Mucosa of gallbladder (tissue), 1 donor: ENCODE measurements around the gene MPST. TPM values are rescaled to one million over a fixed set of nuclear protein-coding genes. Genes with fewer than 3 reads are reported as not detected.

Experiments used
- DNase-seq: peaks from one replicate; pipeline ENCODE4 v3.0.0-alpha.2; 2020; ENCODE audit warnings: low spot score
- total RNA-seq: library from RNA; stranded (reverse); gene quantifications from one replicate; pipeline ENCODE4 v1.2.1, GENCODE V29; 2021
- donor health status: DM: no; HTN: no; CAD: no.

MPST gene
- total RNA-seq, 1 donor from 2014 or later = 129 TPM

DNA sequence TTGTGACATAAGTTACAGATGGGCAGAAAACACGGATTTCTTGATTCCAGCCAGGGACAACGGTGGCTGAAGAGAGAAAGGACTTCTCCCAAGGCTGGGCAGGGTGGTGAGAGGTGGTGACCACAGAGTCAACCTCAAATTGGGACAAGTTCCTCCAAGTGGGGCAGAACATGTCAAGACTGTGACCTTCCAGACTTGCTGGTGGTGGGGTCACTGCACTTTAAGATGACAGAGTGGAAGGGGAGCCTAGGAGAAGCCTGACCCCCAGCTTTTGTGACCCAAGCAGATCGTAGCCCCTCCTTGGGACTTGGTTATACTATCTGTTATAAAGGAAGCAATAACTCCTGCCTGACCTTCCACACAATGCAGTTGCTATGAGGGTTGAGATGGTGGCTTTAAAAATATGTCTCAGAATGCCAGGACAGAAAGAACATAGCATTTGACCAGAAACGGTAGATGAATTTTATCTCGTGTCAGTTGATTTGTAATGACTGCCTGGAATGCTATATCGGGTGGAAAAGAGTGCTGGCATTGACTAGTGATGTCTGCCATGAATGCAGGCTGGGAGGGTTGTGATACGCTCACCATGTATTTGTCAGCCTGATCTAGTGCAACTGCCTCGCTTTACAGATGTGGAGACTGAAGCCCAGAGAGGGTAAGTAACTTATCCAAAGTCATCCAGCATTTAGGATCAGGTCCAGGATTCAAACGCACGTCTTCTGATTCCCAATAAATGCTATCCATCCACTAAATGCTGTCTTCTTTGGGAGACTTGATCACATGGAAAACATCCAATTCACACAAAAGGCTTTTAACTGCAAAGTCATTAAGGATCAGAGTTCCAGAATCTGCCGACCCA, 18.6 kb upstream of the MPST start:
- no peak for DNase-seq

GRCh38 chr22:37001826-37002225, 17.7 kb upstream of the MPST start:
- DNase-seq = no peak

- no peak for DNase-seq
Observed at GRCh38 chr22:37002633-37003032, 16.9 kb upstream of the MPST start.

DNA sequence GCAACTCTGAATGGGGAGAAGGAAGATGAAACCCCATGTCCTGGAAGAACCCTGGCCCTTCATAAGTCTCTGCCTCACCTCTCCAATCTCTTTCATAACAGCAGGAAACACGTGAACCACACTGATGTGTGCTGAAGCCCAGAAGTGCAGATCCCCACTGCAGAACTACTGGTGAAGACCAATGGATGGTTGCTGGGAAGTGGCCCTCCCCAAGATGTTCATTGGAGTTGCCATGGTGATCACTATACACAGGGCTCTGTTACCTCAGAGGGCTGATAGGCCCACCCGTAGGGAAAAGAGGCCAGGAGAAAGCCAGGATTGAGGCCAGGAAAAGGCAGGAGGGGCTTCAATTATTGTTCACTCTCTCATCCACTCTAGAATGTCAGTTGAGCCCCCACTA, 11.9 kb upstream of the MPST start:
- no peak for DNase-seq

DNA sequence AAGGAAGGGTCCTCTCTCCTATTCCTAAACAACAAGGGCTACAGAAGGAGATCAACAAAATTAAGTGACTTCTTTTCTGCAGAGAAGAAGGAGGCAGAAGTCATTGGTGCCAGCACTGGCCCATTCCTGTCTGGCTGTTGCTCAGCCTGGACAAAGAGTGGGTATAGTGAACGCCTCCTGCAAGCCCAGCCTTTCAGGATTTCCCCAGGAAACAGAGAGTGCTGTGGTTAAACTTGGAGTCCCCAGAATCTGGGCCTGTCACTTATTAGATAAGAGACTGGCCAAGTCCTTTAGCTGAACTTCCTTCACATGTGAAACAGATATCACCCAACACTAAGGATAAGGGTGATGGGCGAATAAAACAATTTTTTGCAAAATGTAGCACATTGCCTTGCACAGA, 11.2 kb upstream of the MPST start:
- DNase-seq = no peak

- DNase-seq = no peak
Observed at GRCh38 chr22:37009490-37009889, 10.1 kb upstream of the MPST start.

DNA sequence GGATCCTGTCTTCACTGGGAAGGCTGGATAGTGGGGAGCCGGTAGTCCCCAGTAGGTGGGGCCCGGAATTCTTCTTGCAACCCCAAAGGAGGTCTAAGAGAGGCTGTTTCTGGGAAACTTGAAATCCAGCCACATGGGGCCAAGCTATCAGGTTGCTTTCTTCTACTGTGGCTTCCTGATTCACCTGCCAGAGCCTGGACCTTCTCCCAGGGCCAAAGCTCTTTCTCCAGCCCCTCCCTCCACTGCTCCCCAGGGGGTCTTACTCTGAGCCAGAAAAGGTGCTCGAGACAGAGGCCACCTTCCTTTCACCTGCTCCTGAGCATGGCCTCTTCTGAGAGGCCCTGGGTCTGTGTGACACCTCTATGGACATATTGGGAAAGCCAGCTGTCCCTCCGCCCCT, 9.4 kb upstream of the MPST start:
- no peak for DNase-seq

GRCh38 chr22:37010976-37011375, 8.6 kb upstream of the MPST start:
- peak; percentile 57 for DNase-seq

GRCh38 chr22:37011472-37011871, 8.1 kb upstream of the MPST start:
- DNase-seq = no peak

DNA sequence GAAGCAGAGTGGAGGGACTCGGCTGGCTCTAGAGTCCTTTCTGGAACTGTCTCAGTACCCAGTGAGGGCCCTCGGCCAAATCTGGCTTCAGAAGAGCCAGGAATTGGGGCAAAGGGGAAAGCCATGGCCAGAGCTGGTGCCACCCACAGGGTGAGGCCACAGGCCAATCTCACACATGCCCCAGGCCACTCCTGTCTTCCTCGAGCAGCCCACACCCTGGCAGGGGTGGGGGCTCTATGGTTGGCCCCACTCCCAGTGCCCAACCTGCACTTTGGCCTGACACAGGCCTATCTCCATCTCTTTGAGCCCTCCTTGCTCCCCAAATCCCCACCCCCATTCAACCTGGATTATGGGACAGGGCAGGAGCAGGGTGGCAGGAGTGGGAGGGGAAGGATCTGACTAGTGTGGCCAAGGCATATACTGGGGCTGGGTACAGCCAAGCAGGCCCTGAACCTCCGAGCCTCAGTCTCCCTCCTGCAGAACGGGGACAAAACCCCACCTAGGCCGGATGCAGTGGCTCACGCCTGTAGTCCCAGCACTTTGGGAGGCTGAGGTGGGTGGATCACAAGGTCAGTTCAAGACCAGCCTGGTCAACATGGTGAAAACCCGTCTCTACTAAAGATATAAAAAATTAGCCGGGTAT, 7.2 kb upstream of the MPST start:
- DNase-seq = no peak

- no peak for DNase-seq
Observed at GRCh38 chr22:37012956-37013355, 6.6 kb upstream of the MPST start.

DNA sequence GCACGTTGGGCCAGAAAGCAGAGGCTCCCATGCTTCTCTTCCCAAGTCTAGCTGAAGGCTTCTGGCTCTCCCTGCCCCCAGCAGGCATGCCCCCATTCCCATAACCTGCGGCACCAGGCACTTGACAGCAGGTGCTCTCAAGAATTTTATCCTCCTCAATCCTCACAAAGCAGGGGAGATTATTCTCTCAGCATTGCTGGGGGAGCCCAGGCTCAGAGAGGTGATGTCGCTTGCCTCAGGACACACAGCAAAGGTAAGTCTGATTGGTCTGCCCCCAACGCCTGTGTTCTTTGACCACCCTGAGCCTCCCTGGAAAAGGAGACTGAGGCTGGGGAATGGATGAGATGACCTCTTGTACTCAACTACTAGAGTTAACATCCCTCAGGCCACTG, 5.1 kb upstream of the MPST start:
- DNase-seq = no peak

DNA sequence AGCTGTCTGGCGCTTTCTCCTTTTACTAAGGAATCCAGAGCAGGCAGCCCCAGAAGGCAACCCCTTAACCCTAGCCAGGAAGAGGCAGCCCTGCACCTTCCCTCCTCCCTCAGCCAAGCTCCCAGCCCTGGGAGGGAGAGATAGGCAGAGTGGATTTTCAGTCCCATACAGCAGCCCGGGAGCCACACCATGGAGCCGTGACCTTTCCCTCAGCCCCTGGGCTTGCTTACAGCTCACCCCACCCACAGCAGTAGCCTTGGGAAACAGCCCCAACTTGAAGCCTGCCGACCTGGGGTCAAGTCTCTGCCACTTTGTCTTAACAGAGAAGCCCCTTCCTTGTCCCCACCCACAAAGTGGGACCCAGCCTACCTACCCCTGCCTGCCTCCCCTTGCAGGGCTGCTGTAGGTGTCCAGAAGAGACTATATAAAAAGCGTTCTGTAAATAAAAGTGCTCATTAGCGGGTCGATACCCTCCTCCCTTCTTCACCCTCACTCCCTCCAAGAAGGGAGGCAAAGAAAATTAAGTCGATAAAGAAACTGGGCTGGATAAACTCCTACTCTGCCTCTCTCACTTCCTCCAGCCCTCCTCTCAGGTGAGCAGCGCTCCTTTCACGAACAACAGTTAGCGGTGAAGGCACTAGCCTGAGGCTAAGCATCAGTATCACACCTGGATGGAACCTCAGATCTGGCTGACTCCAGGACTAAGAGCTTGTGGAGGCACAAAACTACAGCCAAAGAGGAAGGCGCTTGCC, 4.5 kb upstream of the MPST start:
- DNase-seq = no peak

- DNase-seq = no peak
Observed at GRCh38 chr22:37015587-37015878, 4.0 kb upstream of the MPST start.

GRCh38 chr22:37016134-37016910, 3.2 kb upstream of the MPST start:
- DNase-seq = no peak

DNA sequence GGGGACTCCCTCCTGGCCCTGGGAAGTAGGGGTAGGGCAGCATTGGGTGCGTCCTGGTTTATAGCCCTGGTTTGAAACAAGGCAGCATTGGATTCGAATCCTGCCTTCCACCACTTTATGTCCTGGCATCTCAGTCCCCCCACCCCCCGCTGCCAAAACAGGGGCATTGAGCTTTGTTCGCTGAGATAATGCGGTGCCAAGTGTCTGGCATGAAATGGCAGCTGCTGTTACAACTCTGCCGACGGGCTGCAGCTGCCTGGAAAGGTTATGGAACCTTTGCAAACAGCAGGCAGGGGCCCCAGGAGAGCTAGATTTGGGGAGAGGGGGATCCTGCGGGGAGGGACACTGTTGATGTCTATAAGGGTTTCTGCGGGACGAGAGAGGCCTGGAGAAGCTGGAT, 2.2 kb upstream of the MPST start:
- DNase-seq = no peak

DNA sequence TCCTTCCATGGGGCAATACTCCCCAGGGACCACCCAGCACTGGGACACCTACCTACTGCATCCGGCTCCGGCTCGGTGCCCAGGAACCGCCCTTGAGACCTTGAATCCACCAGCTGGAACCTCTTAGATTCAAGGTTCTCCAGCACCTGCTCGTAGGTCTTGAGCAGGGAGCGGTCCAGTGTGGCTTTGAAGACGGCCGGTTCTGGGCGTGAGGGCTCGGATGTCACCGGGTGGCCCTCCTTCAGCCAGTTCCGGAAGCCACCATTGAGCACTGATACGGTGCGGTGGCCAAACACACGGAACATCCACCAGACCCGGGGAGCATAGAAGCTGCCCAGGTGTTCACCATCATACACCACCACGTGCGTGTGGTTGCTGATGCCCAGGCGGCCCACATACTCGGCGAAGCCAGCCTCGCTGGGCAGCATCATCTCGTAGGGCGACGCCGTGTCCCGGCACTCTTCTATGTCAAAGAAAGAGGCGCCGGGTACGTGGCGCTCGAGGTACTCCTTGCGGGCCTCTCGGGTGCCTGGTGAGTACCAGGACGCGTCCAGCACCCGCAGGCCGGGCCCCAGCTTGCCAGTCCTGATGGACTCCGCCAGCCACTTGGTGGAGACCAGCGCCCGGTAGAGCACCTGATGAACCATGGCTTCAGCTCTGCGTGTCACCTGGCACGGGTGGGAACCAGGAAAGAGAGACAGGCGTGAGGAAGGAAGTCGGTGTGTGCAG, 1.3 kb upstream of the MPST start:
- DNase-seq = no peak

DNA sequence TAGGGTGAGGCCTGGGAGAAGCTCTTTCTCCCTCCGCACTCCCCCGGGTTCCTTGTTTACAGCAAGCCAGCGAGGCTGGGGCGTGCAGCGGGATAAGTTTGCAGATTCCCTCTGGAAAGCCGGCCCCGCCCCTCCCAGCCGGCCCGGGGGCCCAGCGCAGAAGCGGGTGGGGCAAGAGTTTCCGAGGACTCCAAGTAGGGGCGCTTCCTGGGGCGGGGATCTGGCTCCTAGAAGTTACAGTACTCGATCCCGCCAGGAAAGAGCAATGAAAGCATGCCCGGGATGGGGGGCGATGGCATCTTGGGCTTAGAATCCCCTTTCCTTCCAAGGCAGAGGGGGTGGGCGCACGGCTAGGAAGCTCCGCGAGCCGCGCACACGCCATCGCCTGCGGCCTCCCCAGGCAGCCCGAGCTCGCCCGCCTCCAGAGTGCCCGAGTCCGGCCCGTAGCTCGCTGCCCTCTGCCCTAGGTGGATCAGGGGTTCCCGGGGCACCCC, 680 bp upstream of the MPST start:
- no peak for DNase-seq

DNA sequence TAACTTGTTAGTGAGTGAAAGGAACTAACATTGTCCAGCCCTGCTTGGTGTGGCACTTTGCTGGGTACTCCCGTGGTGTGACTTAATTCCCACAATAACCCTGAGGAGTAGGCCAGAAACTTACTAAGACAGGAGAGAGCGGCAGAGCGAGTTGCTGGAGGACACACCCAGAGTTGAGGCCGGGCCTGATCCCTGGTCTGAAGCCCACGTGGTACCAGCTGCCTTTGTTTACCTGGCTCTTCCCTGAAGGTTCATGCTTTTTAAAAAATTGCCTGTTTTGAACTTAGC, 594 bp downstream of the MPST start:
- no peak for DNase-seq

DNA sequence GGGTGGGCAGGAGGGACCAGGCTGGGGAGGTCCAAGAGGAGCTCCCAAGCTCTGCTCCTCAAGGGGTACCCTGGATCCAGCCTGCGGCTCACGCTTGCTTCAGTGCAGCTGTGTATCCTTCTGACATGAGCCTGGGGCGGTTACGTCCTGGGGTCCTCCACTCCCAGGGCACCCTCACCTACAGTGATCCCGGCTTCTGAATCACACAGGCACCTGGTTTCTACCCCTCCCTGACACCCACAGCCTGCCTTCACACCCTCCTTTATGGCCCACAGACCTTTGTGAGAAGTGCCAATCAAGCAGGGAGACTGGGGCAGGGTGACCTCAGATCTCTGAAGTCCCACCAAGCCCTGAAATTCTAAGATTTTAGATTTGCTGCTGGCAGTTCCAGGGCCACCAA, 1.5 kb downstream of the MPST start:
- DNase-seq = no peak

GRCh38 chr22:37021710-37022482, 2.4 kb downstream of the MPST start:
- DNase-seq = no peak
